ENCODE results near the gene SEMA5B.

DNA sequence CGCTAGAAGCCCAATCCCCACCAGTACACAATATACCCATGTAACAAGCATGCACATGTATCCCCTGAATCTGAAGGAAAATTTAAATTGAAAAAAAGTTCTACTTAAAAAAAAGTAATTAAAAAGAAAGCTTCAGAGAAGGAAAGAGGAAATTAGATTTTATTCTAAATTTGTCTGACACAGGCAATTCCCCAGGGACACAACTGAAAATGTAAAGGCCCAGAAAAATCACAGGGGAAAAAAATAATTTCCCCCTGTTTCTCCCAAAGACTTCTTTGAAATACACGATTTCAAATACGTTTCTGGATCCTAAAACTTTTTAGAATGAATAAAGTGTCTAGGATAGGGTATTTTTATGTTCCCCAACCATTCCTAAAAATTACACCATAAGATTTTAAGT is 42.9 kb downstream of the SEMA5B start:
- TF ChIP-seq CTCF (IDR thresholded peaks at IDR 0.05) (no peak), EZH2 (IDR thresholded peaks at IDR 0.05; ENCODE audit: borderline replicate concordance, insufficient read depth, low read depth, low read length, poor library complexity, severe bottlenecking) (no peak)
